K562 (cell line): ENCODE data around the gene KAT5. TPM values are rescaled to one million over a fixed set of nuclear protein-coding genes. Genes with fewer than 3 reads are reported as not detected.

ENCODE experiments used
- GABPB2 ChIP-seq: fragments of 250-450 bp; sonication (Bioruptor Pico); conservative IDR thresholded peaks from 2 replicates; pipeline ENCODE4 v1.5.1; 2021; ENCODE audit warnings: mild to moderate bottlenecking
- HMG20A ChIP-seq: fragments of 450-650 bp; formaldehyde crosslinking; conservative IDR thresholded peaks from 2 replicates; pipeline ENCODE4 v1.4.0; 2020; ENCODE audit warnings: mild to moderate bottlenecking, mixed read lengths
- MAZ ChIP-seq, 2 experiments: fragments of 450-650 bp in 1 of 2; sonication (generic) in 1 of 2; formaldehyde crosslinking; IDR thresholded peaks in 1 of 2; conservative IDR thresholded peaks in 1 of 2; 2 replicates each; pipeline versions ENCODE4 v1.4.0 to v1.5.0; 2020; ENCODE audit warnings: mild to moderate bottlenecking in 1 of 2, missing genetic modification reagents in 1 of 2
- NFYB ChIP-seq: IDR thresholded peaks from 2 replicates; pipeline ENCODE4 v1.6.1; 2011; ENCODE audit warnings: mild to moderate bottlenecking, moderate library complexity; ENCODE audit not compliant: insufficient read length; ENCODE audit errors: extremely low read depth
- POLR2AphosphoS5 ChIP-seq: IDR thresholded peaks from 2 replicates; pipeline ENCODE4 v1.6.1; 2011; ENCODE audit warnings: mild to moderate bottlenecking, low read depth, low read length, moderate library complexity; ENCODE audit not compliant: control insufficient read depth, insufficient read depth
- SOX6 ChIP-seq: fragments of 450-650 bp; IDR thresholded peaks from 2 replicates; pipeline ENCODE4 v1.6.1; 2014; ENCODE audit warnings: mild to moderate bottlenecking
- ZFX ChIP-seq: sonication (generic); formaldehyde crosslinking; IDR thresholded peaks from 2 replicates; pipeline ENCODE4 v1.8.0; 2022; ENCODE audit warnings: mild to moderate bottlenecking, missing genetic modification reagents, moderate library complexity
- polyA plus RNA-seq, 8 experiments: library from polyadenylated mRNA; depleted of rRNA in 4 of 8; stranded (reverse) in 5 of 8; unstranded in 3 of 8; fragments of >200 nt; fragmentation: Nextera tagmentation in 2 of 8; fragmentation: Illumina TruSeq in 1 of 8; extraction: Ambion mirVana in 2 of 8; extraction: Trizol in 1 of 8; gene quantifications; 2 replicates each; pipeline versions ENCODE4 v1.2.1 to v1.2.3, GENCODE V29; 2011 to 2014; ENCODE audit warnings: inconsistent platforms in 1 of 8, missing spikeins in 1 of 8
- total RNA-seq, 7 experiments: library from RNA; depleted of rRNA in 6 of 7; stranded (reverse); fragments of >200 nt in 6 of 7; fragmentation: Illumina TruSeq in 2 of 7; extraction: Trizol in 2 of 7; gene quantifications; 2 replicates each; pipeline versions ENCODE4 v1.2.1 to v1.2.3, GENCODE V29; 2011 to 2021; ENCODE audit warnings: low replicate concordance in 1 of 7
- TF ChIP-seq, protein P1 (sequence below), 3 experiments: IDR thresholded peaks in 2 of 3; conservative IDR thresholded peaks in 1 of 3; 2 replicates each; pipeline ENCODE4 v1.5.1; 2011 to 2012; ENCODE audit warnings: low read length in 3 of 3, mild to moderate bottlenecking in 3 of 3, control low read depth in 2 of 3, improper control_type of control experiment in 1 of 3, inconsistent platforms in 1 of 3, low read depth in 1 of 3, mixed read lengths in 1 of 3, moderate library complexity in 1 of 3; ENCODE audit not compliant: insufficient read depth in 2 of 3
- TF ChIP-seq, protein P2 (sequence below): IDR thresholded peaks from 3 replicates; pipeline ENCODE4 v1.6.1; 2011; ENCODE audit warnings: borderline replicate concordance, mild to moderate bottlenecking, moderate library complexity; ENCODE audit not compliant: insufficient read length; ENCODE audit errors: extremely low read depth
- TF ChIP-seq, protein P3 (sequence below): fragments of 450-650 bp; IDR thresholded peaks from 2 replicates; pipeline ENCODE4 v1.6.1; 2016; ENCODE audit warnings: borderline replicate concordance
- TF ChIP-seq, protein P4 (sequence below): sonication (generic); formaldehyde crosslinking; IDR thresholded peaks from 2 replicates; pipeline ENCODE4 v1.4.0; 2020; ENCODE audit warnings: mild to moderate bottlenecking, missing genetic modification reagents
- TF ChIP-seq, protein P5 (sequence below): fragments of 450-650 bp; formaldehyde crosslinking; IDR thresholded peaks from 2 replicates; pipeline ENCODE4 v1.4.0; 2020; ENCODE audit warnings: mild to moderate bottlenecking

Gene KAT5
- total and polyA plus RNA-seq, 9 of the 15 experiments (the other 6 are each of a cell fraction or from before 2014, with no cell fraction given) = 3.6 to 76.8 (median 52.7) TPM

DNA sequence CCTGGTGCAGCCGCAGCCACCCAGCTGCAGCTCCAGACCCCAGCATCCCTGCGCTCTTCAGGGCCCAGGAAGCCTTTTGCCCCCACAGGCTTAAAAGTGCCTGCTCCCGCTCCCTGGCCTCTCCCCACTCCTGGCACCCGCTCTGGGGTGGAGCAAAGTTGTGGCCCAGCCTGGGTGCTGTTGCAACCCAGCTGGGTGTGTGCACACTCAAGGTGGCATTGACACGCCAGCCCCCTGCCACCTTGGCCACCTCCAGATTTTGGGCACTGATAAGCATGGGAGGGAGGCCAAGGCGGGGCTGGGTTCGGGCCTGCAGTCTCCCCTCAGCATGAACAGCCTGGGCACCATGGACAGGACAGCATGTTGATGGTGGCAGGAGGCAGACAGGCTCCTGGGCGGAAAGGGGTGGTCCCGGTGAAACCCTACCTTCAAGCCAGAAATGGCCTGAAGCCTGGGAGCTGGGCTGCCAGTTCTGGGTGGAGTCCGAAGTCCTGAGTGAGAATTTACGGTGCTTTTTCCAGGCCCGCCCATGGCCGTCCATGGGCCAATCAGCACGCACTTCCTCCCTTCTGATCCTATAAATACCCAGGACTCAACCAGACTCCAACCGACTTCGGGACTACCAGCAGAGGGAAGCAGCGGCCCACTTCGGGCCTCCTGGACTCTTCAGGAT, 32.1 kb downstream of the KAT5 start (continued):
- peak in 1 of 2 experiments; percentile 39; a peak in 1 of 4 replicates for TF ChIP-seq MAZ (CRISPR knock-in tag; conservative IDR thresholded peaks at IDR 0.05 in 1 of 2, IDR thresholded peaks at IDR 0.05 in 1 of 2)
- no peak for TF ChIP-seq GABPB2 (CRISPR knock-in tag)
- TF ChIP-seq, protein P1, sequence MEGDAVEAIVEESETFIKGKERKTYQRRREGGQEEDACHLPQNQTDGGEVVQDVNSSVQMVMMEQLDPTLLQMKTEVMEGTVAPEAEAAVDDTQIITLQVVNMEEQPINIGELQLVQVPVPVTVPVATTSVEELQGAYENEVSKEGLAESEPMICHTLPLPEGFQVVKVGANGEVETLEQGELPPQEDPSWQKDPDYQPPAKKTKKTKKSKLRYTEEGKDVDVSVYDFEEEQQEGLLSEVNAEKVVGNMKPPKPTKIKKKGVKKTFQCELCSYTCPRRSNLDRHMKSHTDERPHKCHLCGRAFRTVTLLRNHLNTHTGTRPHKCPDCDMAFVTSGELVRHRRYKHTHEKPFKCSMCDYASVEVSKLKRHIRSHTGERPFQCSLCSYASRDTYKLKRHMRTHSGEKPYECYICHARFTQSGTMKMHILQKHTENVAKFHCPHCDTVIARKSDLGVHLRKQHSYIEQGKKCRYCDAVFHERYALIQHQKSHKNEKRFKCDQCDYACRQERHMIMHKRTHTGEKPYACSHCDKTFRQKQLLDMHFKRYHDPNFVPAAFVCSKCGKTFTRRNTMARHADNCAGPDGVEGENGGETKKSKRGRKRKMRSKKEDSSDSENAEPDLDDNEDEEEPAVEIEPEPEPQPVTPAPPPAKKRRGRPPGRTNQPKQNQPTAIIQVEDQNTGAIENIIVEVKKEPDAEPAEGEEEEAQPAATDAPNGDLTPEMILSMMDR (IDR thresholded peaks at IDR 0.05 in 2 of 3, conservative IDR thresholded peaks at IDR 0.05 in 1 of 3; ENCODE audit: insufficient read depth in 2 of 3, low read depth in 1 of 3, low read length in 3 of 3) = peak; percentile 64 to 90 (median 78)
- TF ChIP-seq ZFX = 0 out of 2 replicates have a peak, but pooled peaks have one; percentile 9
- peak; percentile 87 for TF ChIP-seq NFYB
- TF ChIP-seq, protein P2, sequence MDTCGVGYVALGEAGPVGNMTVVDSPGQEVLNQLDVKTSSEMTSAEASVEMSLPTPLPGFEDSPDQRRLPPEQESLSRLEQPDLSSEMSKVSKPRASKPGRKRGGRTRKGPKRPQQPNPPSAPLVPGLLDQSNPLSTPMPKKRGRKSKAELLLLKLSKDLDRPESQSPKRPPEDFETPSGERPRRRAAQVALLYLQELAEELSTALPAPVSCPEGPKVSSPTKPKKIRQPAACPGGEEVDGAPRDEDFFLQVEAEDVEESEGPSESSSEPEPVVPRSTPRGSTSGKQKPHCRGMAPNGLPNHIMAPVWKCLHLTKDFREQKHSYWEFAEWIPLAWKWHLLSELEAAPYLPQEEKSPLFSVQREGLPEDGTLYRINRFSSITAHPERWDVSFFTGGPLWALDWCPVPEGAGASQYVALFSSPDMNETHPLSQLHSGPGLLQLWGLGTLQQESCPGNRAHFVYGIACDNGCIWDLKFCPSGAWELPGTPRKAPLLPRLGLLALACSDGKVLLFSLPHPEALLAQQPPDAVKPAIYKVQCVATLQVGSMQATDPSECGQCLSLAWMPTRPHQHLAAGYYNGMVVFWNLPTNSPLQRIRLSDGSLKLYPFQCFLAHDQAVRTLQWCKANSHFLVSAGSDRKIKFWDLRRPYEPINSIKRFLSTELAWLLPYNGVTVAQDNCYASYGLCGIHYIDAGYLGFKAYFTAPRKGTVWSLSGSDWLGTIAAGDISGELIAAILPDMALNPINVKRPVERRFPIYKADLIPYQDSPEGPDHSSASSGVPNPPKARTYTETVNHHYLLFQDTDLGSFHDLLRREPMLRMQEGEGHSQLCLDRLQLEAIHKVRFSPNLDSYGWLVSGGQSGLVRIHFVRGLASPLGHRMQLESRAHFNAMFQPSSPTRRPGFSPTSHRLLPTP = no peak
- TF ChIP-seq POLR2AphosphoS5 = no peak
- no peak for TF ChIP-seq SOX6
- TF ChIP-seq, protein P3, sequence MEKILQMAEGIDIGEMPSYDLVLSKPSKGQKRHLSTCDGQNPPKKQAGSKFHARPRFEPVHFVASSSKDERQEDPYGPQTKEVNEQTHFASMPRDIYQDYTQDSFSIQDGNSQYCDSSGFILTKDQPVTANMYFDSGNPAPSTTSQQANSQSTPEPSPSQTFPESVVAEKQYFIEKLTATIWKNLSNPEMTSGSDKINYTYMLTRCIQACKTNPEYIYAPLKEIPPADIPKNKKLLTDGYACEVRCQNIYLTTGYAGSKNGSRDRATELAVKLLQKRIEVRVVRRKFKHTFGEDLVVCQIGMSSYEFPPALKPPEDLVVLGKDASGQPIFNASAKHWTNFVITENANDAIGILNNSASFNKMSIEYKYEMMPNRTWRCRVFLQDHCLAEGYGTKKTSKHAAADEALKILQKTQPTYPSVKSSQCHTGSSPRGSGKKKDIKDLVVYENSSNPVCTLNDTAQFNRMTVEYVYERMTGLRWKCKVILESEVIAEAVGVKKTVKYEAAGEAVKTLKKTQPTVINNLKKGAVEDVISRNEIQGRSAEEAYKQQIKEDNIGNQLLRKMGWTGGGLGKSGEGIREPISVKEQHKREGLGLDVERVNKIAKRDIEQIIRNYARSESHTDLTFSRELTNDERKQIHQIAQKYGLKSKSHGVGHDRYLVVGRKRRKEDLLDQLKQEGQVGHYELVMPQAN = no peak
- no peak for TF ChIP-seq HMG20A (CRISPR knock-in tag)
- TF ChIP-seq, protein P4, sequence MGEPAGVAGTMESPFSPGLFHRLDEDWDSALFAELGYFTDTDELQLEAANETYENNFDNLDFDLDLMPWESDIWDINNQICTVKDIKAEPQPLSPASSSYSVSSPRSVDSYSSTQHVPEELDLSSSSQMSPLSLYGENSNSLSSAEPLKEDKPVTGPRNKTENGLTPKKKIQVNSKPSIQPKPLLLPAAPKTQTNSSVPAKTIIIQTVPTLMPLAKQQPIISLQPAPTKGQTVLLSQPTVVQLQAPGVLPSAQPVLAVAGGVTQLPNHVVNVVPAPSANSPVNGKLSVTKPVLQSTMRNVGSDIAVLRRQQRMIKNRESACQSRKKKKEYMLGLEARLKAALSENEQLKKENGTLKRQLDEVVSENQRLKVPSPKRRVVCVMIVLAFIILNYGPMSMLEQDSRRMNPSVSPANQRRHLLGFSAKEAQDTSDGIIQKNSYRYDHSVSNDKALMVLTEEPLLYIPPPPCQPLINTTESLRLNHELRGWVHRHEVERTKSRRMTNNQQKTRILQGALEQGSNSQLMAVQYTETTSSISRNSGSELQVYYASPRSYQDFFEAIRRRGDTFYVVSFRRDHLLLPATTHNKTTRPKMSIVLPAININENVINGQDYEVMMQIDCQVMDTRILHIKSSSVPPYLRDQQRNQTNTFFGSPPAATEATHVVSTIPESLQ = no peak
- TF ChIP-seq, protein P5, sequence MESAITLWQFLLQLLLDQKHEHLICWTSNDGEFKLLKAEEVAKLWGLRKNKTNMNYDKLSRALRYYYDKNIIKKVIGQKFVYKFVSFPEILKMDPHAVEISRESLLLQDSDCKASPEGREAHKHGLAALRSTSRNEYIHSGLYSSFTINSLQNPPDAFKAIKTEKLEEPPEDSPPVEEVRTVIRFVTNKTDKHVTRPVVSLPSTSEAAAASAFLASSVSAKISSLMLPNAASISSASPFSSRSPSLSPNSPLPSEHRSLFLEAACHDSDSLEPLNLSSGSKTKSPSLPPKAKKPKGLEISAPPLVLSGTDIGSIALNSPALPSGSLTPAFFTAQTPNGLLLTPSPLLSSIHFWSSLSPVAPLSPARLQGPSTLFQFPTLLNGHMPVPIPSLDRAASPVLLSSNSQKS (CRISPR knock-in tag) = no peak
